Measurements from ENCODE around the gene PPAT. TPM values are rescaled to one million over a fixed set of nuclear protein-coding genes. Genes with fewer than 3 reads are reported as not detected.

PPAT gene
- total RNA-seq, 4 donors from 2014 or later, result 0.75 to 12.1 (median 4.5) TPM

GRCh38 chr4:56356650-56357049, 78.8 kb downstream of the PPAT start:
- no peak overlapping the region for H3K27ac ChIP-seq
- DNase-seq, result no peak
- intact Hi-C loops (cut with DNase I; ENCODE audit: low total_unique reads) (no loop called here), in situ Hi-C loops (cut with MboI; ENCODE audit: low pct_ligation_motif_present in 1 of 4, low pct_unique_long_range_greater_than_20kb in 1 of 4, low sequenced_read_pairs in 3 of 4) (no loop called here)
- no peaks in the 10 kb centered on the region for H3K4me1 ChIP-seq
- TF ChIP-seq EP300 (IDR thresholded peaks at IDR 0.05; ENCODE audit: low read depth), result no peak
- no peak for TF ChIP-seq POLR2A (IDR thresholded peaks at IDR 0.05)
- TF ChIP-seq, protein P1, sequence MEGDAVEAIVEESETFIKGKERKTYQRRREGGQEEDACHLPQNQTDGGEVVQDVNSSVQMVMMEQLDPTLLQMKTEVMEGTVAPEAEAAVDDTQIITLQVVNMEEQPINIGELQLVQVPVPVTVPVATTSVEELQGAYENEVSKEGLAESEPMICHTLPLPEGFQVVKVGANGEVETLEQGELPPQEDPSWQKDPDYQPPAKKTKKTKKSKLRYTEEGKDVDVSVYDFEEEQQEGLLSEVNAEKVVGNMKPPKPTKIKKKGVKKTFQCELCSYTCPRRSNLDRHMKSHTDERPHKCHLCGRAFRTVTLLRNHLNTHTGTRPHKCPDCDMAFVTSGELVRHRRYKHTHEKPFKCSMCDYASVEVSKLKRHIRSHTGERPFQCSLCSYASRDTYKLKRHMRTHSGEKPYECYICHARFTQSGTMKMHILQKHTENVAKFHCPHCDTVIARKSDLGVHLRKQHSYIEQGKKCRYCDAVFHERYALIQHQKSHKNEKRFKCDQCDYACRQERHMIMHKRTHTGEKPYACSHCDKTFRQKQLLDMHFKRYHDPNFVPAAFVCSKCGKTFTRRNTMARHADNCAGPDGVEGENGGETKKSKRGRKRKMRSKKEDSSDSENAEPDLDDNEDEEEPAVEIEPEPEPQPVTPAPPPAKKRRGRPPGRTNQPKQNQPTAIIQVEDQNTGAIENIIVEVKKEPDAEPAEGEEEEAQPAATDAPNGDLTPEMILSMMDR (IDR thresholded peaks at IDR 0.05), result no peak
- TF ChIP-seq POLR2AphosphoS5 (IDR thresholded peaks at IDR 0.05), result no peak
- no peaks in the 10 kb centered on the region for H3K27me3 ChIP-seq
- WGBS, 2 donors (ENCODE audit: low coverage in 1 of 2), result 99% methylated on average over 9 of the region's 9 CpGs
- H3K4me3 ChIP-seq, result no peak overlapping the region
- H3K9me3 ChIP-seq, result no peaks in the 10 kb centered on the region
- H3K36me3 ChIP-seq, result peaks cover 0 to 6% (median 3%) of the 10 kb centered on the region in 4 donors

DNA sequence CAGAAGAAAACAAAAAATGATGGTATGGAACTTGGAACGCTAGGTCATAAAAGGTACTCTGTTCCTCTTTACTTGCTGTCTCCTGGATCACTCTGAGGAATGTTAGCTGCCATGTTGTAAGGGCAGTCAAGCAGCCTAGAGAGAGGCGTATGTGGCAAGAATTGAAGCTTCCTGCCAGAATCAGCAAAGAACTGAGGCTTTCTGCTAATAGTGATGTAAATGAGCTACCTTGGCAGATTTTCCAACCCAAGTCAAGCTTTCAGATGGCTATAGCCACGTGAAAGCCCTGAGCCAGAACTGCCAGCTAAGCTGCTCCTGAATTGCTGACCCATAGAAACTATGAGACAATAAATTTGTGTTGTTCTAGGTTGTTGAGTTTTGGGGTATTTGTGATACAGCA, 86.8 kb downstream of the PPAT start:
- H3K9me3 ChIP-seq, result no peaks in the 10 kb centered on the region
- no peak for DNase-seq
- H3K4me3 ChIP-seq, result no peak overlapping the region
- 95 to 100% methylated on average over 1 to 3 of the region's 3 CpGs for WGBS, 2 donors (ENCODE audit: low coverage in 1 of 2)
- no peak overlapping the region for H3K27ac ChIP-seq
- TF ChIP-seq POLR2AphosphoS5 (IDR thresholded peaks at IDR 0.05), result no peak
- H3K27me3 ChIP-seq, result no peaks in the 10 kb centered on the region
- no peaks in the 10 kb centered on the region for H3K4me1 ChIP-seq
- in situ Hi-C loops (cut with MboI; ENCODE audit: low pct_ligation_motif_present in 1 of 4, low pct_unique_long_range_greater_than_20kb in 1 of 4, low sequenced_read_pairs in 3 of 4) (no loop called here), intact Hi-C loops (cut with DNase I; ENCODE audit: low total_unique reads) (no loop called here)
- H3K36me3 ChIP-seq, result peaks cover 0 to 10% (median 2%) of the 10 kb centered on the region in 4 donors

GRCh38 chr4:56345458-56345857, 90.0 kb downstream of the PPAT start:
- no peak overlapping the region for H3K27ac ChIP-seq
- no peak overlapping the region for H3K4me3 ChIP-seq
- no peaks in the 10 kb centered on the region for H3K9me3 ChIP-seq
- no peak for DNase-seq
- no peaks in the 10 kb centered on the region for H3K4me1 ChIP-seq
- intact Hi-C loops (cut with DNase I; ENCODE audit: low total_unique reads), result no loop called here
- TF ChIP-seq, protein P1 (IDR thresholded peaks at IDR 0.05), result no peak
- TF ChIP-seq EP300 (IDR thresholded peaks at IDR 0.05; ENCODE audit: low read depth) (no peak), POLR2AphosphoS5 (IDR thresholded peaks at IDR 0.05) (no peak), POLR2A (IDR thresholded peaks at IDR 0.05) (no peak)
- H3K36me3 ChIP-seq, result peaks cover 0 to 10% (median 2%) of the 10 kb centered on the region in 4 donors
- in situ Hi-C loops (cut with MboI; ENCODE audit: low pct_ligation_motif_present in 1 of 4, low pct_unique_long_range_greater_than_20kb in 1 of 4, low sequenced_read_pairs in 3 of 4), result no loop called here
- WGBS, 2 donors (ENCODE audit: low coverage in 1 of 2), result 96 to 97% methylated on average over 4 of the region's 4 CpGs
- H3K27me3 ChIP-seq, result no peaks in the 10 kb centered on the region

Other genes with a start within 250 kb of the PPAT start
- gene AASDH, start 48.1 kb downstream of the PPAT start, total RNA-seq, result 10 to 100 TPM in 1 of 4 donors, 1 to 10 TPM in 3; 5.0 to 12.3 (median 7.6) TPM
- gene PAICS, start 645 bp upstream of the PPAT start, total RNA-seq, result 10 to 100 TPM; 11.6 to 60.1 (median 22.9) TPM
- 10 to 100 TPM; 13.1 to 48.7 (median 33.7) TPM for gene SRP72, start 32.0 kb upstream of the PPAT start, total RNA-seq
- gene ARL9, start 70.2 kb upstream of the PPAT start, total RNA-seq, result not detected
- 10 to 100 TPM in 1 of 4 donors, 1 to 10 TPM in 3; 2.6 to 27.5 (median 7.7) TPM for gene HOPX, start 245.7 kb upstream of the PPAT start, total RNA-seq